Stimulated activated naive B cell treated with anti-CD40 and anti-IgM and Interleukin-4, amounts not matched to agents 10 μg/mL and 1 μg/mL and 100 μg/mL, for 72 hours (primary cell): ENCODE data around the gene CRYBA4.

Experiments
- ATAC-seq, 2 donors: fragments of 150-1000 bp; cut with Tn5 transposase; replicated peaks; 2 replicates each; pipeline ENCODE4 v1.10.0; 2021; ENCODE audit warnings: moderate library complexity in 1 of 2
- DNase-seq: peaks from one replicate; pipeline ENCODE4 v3.0.0; 2021
- H3K27ac Mint-ChIP-seq: one replicate; pipeline ENCODE4 v1.8.0; 2022; ENCODE audit warnings: mild to moderate bottlenecking, mixed read lengths
- H3K27me3 Mint-ChIP-seq, 2 donors: one replicate each; pipeline ENCODE4 v1.8.0; 2022; ENCODE audit warnings: mixed read lengths in 2 of 2
- H3K36me3 Mint-ChIP-seq, 2 donors: one replicate each; pipeline ENCODE4 v1.8.0; 2022; ENCODE audit warnings: mixed read lengths in 2 of 2, mild to moderate bottlenecking in 1 of 2
- H3K4me1 Mint-ChIP-seq, 2 donors: one replicate each; pipeline ENCODE4 v1.8.0; 2022; ENCODE audit warnings: mixed read lengths in 2 of 2, mild to moderate bottlenecking in 1 of 2
- H3K4me3 Mint-ChIP-seq, 2 donors: one replicate each; pipeline ENCODE4 v1.8.0; 2022; ENCODE audit warnings: mild to moderate bottlenecking in 2 of 2, mixed read lengths in 2 of 2, moderate library complexity in 1 of 2
- H3K9me3 Mint-ChIP-seq, 2 donors: one replicate each; pipeline ENCODE4 v1.8.0; 2022; ENCODE audit warnings: mixed read lengths in 2 of 2, mild to moderate bottlenecking in 1 of 2

The CRYBA4 gene

GRCh38 chr22:26624803-26625202 is 3.0 kb downstream of the CRYBA4 start:
- DNase-seq, result no peak
- ATAC-seq, result no peak
- peak overlapping the region; percentile 44 for H3K27ac Mint-ChIP-seq
- H3K27me3 Mint-ChIP-seq, result peaks cover 4 to 7% of the 10 kb centered on the region in 2 donors
- no peak overlapping the region for H3K4me3 Mint-ChIP-seq
- H3K36me3 Mint-ChIP-seq, result no peaks in the 10 kb centered on the region
- H3K9me3 Mint-ChIP-seq, result peaks cover 1 to 4% of the 10 kb centered on the region in 2 donors
- H3K4me1 Mint-ChIP-seq, result peaks cover 0 to 6% of the 10 kb centered on the region in 2 donors

- ATAC-seq, result no peak
- Mint-ChIP-seq H3K9me3 (peaks cover 0 to 7% of the 10 kb centered on the region in 2 donors), H3K27ac (no peak overlapping the region), H3K4me3 (no peak overlapping the region), H3K4me1 (peaks cover 0 to 6% of the 10 kb centered on the region in 2 donors), H3K27me3 (peaks cover 10 to 14% of the 10 kb centered on the region in 2 donors), H3K36me3 (no peaks in the 10 kb centered on the region)
- no peak for DNase-seq
These were observed 8.4 kb downstream of the CRYBA4 start for GRCh38 chr22:26629988-26630761.

- no peak overlapping the region for H3K27ac Mint-ChIP-seq
- no peak for ATAC-seq
These were observed 9.5 kb downstream of the CRYBA4 start for GRCh38 chr22:26631282-26631681.

GRCh38 chr22:26632422-26633155 is 10.8 kb downstream of the CRYBA4 start:
- peaks cover 0 to 7% of the 10 kb centered on the region in 2 donors for H3K9me3 Mint-ChIP-seq
- peaks cover 0 to under 1% of the 10 kb centered on the region in 2 donors for H3K4me1 Mint-ChIP-seq
- H3K36me3 Mint-ChIP-seq, result no peaks in the 10 kb centered on the region
- ATAC-seq, result no peak
- no peak overlapping the region for H3K27ac Mint-ChIP-seq
- peaks cover 10 to 13% of the 10 kb centered on the region in 2 donors for H3K27me3 Mint-ChIP-seq
- no peak for DNase-seq
- H3K4me3 Mint-ChIP-seq, result no peak overlapping the region

More at GRCh38 chr22:26631282-26631681, 9.5 kb downstream of the CRYBA4 start:
- Mint-ChIP-seq H3K27me3 (peaks cover 10 to 14% of the 10 kb centered on the region in 2 donors), H3K9me3 (peaks cover 0 to 7% of the 10 kb centered on the region in 2 donors), H3K4me1 (peaks cover 0 to 6% of the 10 kb centered on the region in 2 donors), H3K4me3 (no peak overlapping the region), H3K36me3 (no peaks in the 10 kb centered on the region)
- DNase-seq, result no peak

GRCh38 chr22:26634189-26634588 is 12.4 kb downstream of the CRYBA4 start:
- H3K4me1 Mint-ChIP-seq, result no peaks in the 10 kb centered on the region
- no peak overlapping the region for H3K4me3 Mint-ChIP-seq
- no peak for DNase-seq
- H3K27me3 Mint-ChIP-seq, result peaks cover 6 to 10% of the 10 kb centered on the region in 2 donors
- H3K27ac Mint-ChIP-seq, result no peak overlapping the region
- peaks cover 0 to 6% of the 10 kb centered on the region in 2 donors for H3K9me3 Mint-ChIP-seq
- ATAC-seq, result no peak
- H3K36me3 Mint-ChIP-seq, result no peaks in the 10 kb centered on the region

- ATAC-seq (no peak), DNase-seq (no peak)
- peaks cover 6 to 10% of the 10 kb centered on the region in 2 donors for H3K27me3 Mint-ChIP-seq
- peaks cover 0 to 6% of the 10 kb centered on the region in 2 donors for H3K9me3 Mint-ChIP-seq
- no peaks in the 10 kb centered on the region for H3K4me1 Mint-ChIP-seq
- no peak overlapping the region for H3K4me3 Mint-ChIP-seq
- no peak overlapping the region for H3K27ac Mint-ChIP-seq
- no peaks in the 10 kb centered on the region for H3K36me3 Mint-ChIP-seq
These were observed 13.4 kb downstream of the CRYBA4 start for GRCh38 chr22:26635117-26635516.

GRCh38 chr22:26636296-26636695 is 14.5 kb downstream of the CRYBA4 start:
- Mint-ChIP-seq H3K9me3 (no peaks in the 10 kb centered on the region), H3K4me1 (no peaks in the 10 kb centered on the region), H3K36me3 (no peaks in the 10 kb centered on the region), H3K4me3 (no peak overlapping the region), H3K27me3 (peaks cover 6 to 10% of the 10 kb centered on the region in 2 donors), H3K27ac (no peak overlapping the region)
- ATAC-seq (no peak), DNase-seq (no peak)

- Mint-ChIP-seq H3K4me3 (no peak overlapping the region), H3K27me3 (peaks cover 17 to 18% of the 10 kb centered on the region in 2 donors), H3K9me3 (no peaks in the 10 kb centered on the region), H3K27ac (peak overlapping the region; percentile 82), H3K4me1 (peaks cover 18 to 29% of the 10 kb centered on the region in 2 donors), H3K36me3 (no peaks in the 10 kb centered on the region)
- no peak for DNase-seq
- ATAC-seq, result peak; percentile 55 to 59
These were observed 21.0 kb downstream of the CRYBA4 start for GRCh38 chr22:26642465-26643417.

- no peak for DNase-seq
- Mint-ChIP-seq H3K27me3 (peaks cover 20 to 26% of the 10 kb centered on the region in 2 donors), H3K36me3 (no peaks in the 10 kb centered on the region), H3K4me3 (no peak overlapping the region), H3K9me3 (no peaks in the 10 kb centered on the region), H3K4me1 (peaks cover 18 to 29% of the 10 kb centered on the region in 2 donors), H3K27ac (peak overlapping the region; percentile 11)
- ATAC-seq, result no peak
These were observed 21.8 kb downstream of the CRYBA4 start for GRCh38 chr22:26643418-26644100.

GRCh38 chr22:26646158-26646557 is 24.4 kb downstream of the CRYBA4 start:
- no peaks in the 10 kb centered on the region for H3K36me3 Mint-ChIP-seq
- DNase-seq, result no peak
- no peak overlapping the region for H3K4me3 Mint-ChIP-seq
- ATAC-seq, result no peak
- H3K4me1 Mint-ChIP-seq, result peaks cover 18 to 30% of the 10 kb centered on the region in 2 donors
- no peaks in the 10 kb centered on the region for H3K9me3 Mint-ChIP-seq
- H3K27ac Mint-ChIP-seq, result no peak overlapping the region
- H3K27me3 Mint-ChIP-seq, result peaks cover 26 to 44% of the 10 kb centered on the region in 2 donors

- H3K9me3 Mint-ChIP-seq, result no peaks in the 10 kb centered on the region
- DNase-seq, result no peak
- H3K4me1 Mint-ChIP-seq, result peaks cover 9 to 28% of the 10 kb centered on the region in 2 donors
- peaks cover 28 to 62% of the 10 kb centered on the region in 2 donors for H3K27me3 Mint-ChIP-seq
- no peak for ATAC-seq
- no peak overlapping the region for H3K4me3 Mint-ChIP-seq
- no peak overlapping the region for H3K27ac Mint-ChIP-seq
- no peaks in the 10 kb centered on the region for H3K36me3 Mint-ChIP-seq
These were observed 26.3 kb downstream of the CRYBA4 start for GRCh38 chr22:26648011-26648497.

- Mint-ChIP-seq H3K4me3 (no peak overlapping the region), H3K36me3 (no peaks in the 10 kb centered on the region), H3K27ac (no peak overlapping the region), H3K9me3 (no peaks in the 10 kb centered on the region), H3K27me3 (peaks cover 28 to 64% of the 10 kb centered on the region in 2 donors), H3K4me1 (peaks cover 7 to 24% of the 10 kb centered on the region in 2 donors)
- DNase-seq, result no peak
- no peak for ATAC-seq
These were observed 27.0 kb downstream of the CRYBA4 start for GRCh38 chr22:26648528-26649388.
